SH-SY5Y (cell line): ENCODE measurements around the gene PDIA2.

Source experiments
- GATA2 ChIP-seq: IDR thresholded peaks from 2 replicates; pipeline ENCODE4 v1.6.1; 2011; ENCODE audit warnings: mild to moderate bottlenecking, low read depth, low read length
- GATA3 ChIP-seq: IDR thresholded peaks from 2 replicates; pipeline ENCODE4 v1.6.1; 2011; ENCODE audit warnings: low read depth, mild to moderate bottlenecking, low read length, moderate library complexity

The PDIA2 gene

GRCh38 chr16:269061-269796, 13.7 kb upstream of the PDIA2 start:
- TF ChIP-seq GATA2: no peak
- no peak for TF ChIP-seq GATA3

DNA sequence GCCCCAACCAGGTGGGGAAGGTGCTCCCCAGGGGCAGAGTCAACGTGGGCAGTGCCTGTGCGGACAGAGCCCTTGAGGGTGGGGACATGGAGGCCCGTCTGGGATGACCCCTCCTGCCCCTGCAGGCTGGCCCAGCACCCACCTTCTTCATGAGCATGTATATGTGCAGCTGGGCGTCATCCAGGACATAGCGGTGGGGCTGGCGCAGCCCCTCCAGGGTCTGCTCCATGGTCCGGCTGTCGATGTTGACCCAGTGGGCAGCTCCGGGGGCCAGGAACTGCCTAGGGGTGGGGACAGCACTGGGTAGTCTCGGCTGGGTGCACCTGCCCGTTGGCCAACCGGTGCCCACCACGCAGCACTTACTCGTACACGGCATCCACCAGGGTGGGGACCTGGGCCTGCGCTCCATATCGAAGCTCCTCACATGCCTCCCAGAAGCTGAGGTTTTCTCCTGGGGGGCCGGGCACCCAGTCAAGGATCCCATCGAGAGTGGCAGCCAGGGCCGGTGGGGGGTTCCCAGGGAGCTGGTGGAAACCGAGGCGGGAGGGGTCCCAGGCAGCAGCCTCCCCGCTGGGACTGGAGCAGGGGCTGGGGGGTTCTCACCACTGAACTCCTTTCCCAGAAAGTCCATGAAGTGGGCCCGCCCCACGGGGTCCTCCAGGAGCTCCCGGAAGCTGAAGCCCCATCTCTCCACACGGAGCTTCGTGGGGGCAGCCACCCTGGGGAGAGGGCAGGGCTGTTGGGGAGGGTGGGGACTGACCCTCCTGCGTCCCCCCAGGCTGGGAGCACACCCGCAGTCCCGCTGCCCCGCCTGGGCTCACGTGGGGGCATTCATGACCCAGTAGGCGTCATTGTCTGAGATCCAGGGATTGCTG, 12.3 kb upstream of the PDIA2 start:
- TF ChIP-seq GATA2 (no peak), GATA3 (no peak)

DNA sequence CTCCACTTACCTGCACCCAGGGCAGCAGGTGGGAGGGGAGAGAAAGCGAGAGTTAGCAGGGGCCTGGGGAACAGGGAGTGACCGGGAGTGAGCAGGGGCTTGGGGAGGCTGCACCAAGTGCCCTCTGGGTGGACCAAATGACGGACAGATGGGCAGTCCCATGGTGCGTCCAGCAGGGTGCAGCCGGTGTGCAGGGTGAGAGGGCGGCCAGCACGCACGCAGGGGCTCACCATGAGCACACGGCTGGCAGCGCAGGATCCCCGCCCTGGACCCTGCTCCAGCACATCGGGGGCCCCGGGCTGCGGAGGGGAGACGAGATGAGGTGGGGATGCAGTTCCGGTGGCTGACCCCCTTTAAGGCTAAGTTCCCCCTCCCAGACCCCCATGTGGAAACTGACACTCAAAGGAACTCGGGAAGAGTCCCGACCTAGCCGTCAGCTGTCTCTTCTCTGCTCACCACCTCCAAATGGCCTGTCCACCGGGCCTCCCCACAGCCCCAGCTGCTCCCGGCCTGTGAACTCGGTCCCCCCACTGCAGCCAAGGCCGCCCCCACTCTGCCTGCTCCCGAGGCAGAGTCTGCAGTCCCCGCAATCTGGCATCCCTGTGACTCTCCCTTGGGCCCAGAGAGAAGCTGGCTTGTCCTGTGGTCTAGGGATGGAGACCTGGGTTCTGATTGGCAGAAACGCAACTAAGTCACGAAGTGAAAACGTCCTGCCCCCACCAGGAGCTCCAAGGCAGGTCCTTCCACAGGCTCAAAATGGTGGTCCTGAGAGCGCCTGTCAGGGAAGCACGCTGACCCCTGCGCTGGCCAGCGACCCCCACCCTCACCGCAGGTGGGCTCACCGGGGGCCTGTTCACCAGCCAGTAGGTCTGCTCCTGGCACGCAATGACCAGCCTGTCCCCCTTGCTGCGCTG, 10.1 kb upstream of the PDIA2 start:
- TF ChIP-seq GATA3: no peak
- no peak for TF ChIP-seq GATA2

GRCh38 chr16:273547-274421, 9.2 kb upstream of the PDIA2 start:
- no peak for TF ChIP-seq GATA3
- TF ChIP-seq GATA2: no peak

DNA sequence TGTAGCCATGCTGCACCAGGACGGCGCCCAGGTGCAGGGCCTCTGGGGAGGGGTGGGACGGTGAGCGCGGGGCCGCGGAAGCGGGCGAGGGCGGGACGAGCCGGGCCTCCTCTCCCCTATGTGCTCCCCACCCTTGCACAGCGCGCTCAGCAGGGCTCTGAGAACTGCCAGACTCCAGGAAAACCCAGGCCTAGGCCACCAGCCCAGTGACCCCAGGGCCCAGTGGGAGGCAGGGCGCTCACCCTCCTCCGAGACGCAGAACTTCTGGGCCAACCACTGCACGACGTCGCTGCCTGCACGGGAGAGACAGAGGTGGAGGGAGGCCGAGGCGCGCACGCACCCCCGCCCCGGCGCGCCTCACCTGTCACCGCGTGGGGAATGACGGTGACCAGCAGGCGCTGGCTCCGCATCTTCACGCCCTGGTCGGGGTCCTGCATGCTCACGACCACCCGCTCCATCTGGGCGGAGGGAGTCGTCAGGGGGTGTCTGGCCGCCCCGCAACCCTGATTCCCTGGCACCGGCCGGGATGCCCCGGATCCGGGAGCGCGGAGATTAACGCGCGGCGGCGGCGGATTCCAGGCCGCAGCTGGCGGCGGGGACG, 7.8 kb upstream of the PDIA2 start:
- TF ChIP-seq GATA3 (no peak), GATA2 (no peak)

GRCh38 chr16:275786-276232, 7.2 kb upstream of the PDIA2 start, which contains the start of gene RGS11:
TSS of gene RGS11 (minus strand) at chr16:275944. CDS start at chr16:275911, 33 bp downstream.
- TF ChIP-seq GATA2 (no peak), GATA3 (no peak)

GRCh38 chr16:276426-277077, 6.4 kb upstream of the PDIA2 start:
- TF ChIP-seq GATA3: no peak

DNA sequence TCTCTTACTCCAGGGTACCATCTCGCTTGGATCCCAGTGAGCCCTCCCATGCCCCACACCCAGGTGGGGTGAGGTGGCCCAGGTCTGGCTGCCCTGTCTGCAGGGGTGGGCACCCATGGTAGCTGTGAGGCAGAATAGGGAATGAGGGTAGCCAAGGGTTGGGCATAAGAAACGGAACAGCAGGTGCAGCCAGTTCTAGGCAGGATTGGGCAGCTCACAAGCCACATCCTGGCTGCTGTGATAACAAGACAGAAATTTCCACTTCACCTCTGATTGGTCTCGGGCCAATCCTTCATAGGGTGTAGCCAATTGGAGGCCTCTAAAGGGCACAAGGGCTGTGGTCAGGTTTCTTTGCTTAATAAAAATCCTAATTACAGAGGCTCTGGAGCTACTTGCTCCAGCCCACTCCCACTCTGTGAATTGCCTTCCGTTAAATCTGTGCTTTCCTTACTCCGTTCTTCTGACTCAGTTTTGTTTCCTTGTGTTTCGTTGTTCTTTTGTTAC, 4.0 kb upstream of the PDIA2 start:
- TF ChIP-seq GATA3: no peak
- no peak for TF ChIP-seq GATA2

GRCh38 chr16:279531-279930, 3.4 kb upstream of the PDIA2 start:
- TF ChIP-seq GATA3 (no peak), GATA2 (no peak)

DNA sequence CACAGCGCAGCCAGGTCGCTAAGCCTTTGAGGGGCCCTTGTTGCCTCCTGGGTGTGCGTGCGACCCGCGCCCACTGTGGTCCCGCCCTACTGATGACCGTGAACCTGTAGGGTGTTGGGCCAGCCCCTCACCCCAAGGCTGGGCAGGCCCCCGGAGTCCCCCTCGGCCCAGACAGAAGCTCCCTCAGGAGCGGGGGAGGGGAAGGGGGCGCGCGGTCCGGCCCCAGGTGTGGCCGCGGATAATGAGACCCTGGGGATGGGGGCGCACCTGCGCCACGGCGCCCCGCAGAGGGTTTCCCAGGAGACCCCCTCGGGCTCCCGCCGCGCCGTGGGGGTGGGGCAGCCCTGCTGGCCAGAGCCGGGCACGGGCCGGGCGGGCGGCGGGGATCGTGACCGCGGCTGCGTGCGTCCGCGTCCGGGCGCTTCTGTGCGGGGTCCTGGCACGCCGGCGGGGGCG, 2.9 kb upstream of the PDIA2 start:
- TF ChIP-seq GATA2 (no peak), GATA3 (no peak)

DNA sequence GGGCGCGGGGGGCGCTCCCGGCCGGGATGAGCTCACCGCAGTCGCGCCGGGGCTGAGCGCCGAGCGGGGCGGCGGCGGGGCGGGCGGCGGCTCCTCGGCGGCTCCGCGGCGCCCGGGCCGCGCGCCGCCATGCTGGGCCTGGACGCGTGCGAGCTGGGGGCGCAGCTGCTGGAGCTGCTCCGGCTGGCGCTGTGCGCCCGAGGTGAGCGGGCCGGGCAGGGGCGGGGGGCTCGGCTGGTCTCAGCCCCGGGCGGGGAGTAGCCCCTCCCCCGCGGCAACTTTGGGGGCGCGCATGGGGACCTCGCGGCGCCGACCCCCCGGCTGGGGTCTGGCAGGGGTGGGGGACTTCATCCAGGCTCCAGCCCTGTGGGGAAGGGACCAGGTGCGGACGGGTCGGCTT, 2.4 kb upstream of the PDIA2 start, which contains the start of gene ARHGDIG:
TSS of gene ARHGDIG (plus strand) at position 40 of the 400 bp plus-strand sequence. CDS start at position 130, 90 bp downstream.
- TF ChIP-seq GATA2: no peak
- TF ChIP-seq GATA3: no peak

DNA sequence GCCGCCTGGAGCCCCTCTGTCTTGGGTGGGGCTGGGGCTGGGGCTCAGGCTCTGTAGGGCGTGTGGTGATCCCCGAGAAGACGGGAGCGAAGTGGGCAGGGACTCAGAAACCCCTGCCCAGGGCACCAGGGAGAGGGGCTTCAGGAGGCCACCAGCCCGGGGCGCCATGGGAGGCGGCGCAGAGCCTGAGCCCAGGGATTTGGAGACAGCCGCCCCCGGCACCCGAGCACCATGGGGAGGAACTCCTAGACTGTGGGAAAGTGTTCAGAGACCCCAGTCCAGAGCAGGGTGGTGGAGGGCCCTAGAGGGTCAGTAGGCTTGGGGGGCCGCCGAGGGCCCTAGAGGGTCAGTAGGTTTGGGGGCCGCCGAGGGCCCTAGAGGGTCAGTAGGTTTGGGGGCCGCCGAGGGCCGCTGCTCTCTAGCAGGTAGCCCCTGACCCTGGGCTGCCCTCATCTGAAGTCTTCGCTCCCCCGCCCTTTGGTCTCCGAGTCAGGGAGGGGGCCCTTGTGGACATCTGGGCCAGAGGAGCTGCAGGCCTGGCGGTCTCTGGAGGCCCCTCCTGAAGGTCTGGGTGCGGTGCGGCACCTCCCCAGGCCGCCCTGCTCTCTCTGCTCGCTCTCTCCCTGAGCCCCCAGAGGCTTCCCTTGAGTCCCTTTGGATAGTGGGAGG, 1.8 kb upstream of the PDIA2 start:
- TF ChIP-seq GATA2 (no peak), GATA3 (no peak)
